ENCODE data around the gene SSH2. TPM values are rescaled to one million over a fixed set of nuclear protein-coding genes. Genes with fewer than 3 reads are reported as not detected.
"Not testable (repeated sequence)": the region's sequence is repeated elsewhere in the genome, so short reads cannot be mapped to it uniquely, and the experiment has no call there.

The SSH2 gene
- total RNA-seq, 1 experiment from 2014 or later, result 5.5 TPM

DNA sequence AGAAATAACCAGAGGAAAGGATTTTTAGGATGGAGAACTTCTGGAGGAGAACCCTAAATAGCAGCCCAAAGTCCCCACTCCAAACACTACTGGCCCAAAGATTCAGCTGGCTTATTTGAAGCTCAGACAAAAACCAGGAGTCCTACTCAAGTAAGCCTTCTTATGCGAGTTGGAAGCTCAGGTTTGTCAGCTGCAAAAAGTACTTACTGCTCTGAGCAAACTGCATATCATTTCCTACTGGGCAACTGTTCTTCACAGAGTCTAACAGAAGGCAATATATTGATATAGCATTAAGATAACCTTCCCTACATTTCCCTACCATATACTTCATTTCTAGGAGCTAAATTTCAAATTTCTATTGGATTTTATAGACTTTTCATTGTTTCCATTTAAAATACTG, 231.2 kb downstream of the SSH2 start:
- DNase-seq, result no peak
- Histone ChIP-seq H3K27me3 (ENCODE audit: control insufficient read depth, insufficient read depth, low read length) (no peaks in the 10 kb centered on the region), H3K36me3 (replicated peaks; ENCODE audit: control insufficient read depth, insufficient read depth, low read length) (no peaks in the 10 kb centered on the region), H3K4me3 (ENCODE audit: insufficient read depth, low read depth, low read length) (no peak overlapping the region)

DNA sequence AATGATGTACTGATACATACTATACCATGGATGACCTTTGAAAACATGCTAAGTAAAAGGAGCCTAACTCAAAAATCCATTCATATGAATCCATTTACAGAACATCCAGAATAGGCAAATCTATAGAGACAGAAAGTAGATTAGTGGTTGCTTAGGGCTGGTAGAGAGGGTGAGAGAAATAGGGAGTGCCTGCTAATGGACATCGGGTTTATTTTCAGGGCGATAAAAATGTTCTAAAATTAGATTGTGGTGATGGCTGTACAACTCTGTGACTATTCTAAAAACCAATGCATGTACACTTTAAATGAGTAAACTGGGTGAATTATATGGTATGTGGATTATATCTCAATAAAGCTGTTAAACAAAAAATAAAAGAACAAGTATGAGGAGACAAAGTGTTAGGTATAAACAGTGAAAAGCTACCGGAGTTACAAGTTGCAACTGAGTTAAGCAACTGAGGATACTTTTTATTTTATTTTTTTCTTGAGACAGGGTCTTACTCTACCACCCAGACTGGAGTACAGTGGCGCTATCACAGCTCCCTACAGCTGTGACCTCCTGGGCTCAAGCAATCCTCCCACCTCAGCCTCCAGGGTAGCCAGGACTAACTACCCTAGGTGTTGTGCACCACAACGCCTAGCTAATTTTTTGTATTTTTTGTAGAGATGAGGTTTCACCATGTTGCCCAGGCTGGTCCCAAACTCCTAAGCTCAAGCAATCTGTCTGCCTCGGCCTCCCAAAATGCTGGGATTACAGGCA, 231.8 kb downstream of the SSH2 start:
- DNase-seq, result no peak
- H3K4me3 ChIP-seq (ENCODE audit: insufficient read depth, low read depth, low read length), result no peak overlapping the region
- no peaks in the 10 kb centered on the region for H3K36me3 ChIP-seq (replicated peaks; ENCODE audit: control insufficient read depth, insufficient read depth, low read length)
- no peaks in the 10 kb centered on the region for H3K27me3 ChIP-seq (ENCODE audit: control insufficient read depth, insufficient read depth, low read length)

DNA sequence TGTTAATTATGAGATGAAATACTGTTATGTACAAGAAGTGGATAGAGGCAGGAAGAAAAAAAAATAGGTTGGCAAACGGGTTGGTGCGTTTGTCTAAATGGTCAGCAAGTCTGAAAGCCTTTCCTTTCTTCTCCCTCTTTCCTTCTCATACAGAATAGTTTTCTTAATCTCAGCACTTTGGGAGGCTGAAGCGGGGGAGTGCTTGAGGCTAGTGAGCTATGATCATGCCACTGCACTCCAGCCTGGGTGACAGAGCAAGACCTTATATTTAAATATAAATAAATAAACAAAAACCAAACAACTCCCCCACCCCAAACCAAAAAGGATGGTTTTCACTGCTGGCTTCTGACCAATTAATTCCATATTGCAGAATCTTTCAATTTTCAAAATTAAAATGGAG, 232.7 kb downstream of the SSH2 start:
- H3K27me3 ChIP-seq (ENCODE audit: control insufficient read depth, insufficient read depth, low read length), result no peaks in the 10 kb centered on the region
- no peak overlapping the region for H3K4me3 ChIP-seq (ENCODE audit: insufficient read depth, low read depth, low read length)
- DNase-seq, result no peak
- H3K36me3 ChIP-seq (replicated peaks; ENCODE audit: control insufficient read depth, insufficient read depth, low read length), result no peaks in the 10 kb centered on the region

DNA sequence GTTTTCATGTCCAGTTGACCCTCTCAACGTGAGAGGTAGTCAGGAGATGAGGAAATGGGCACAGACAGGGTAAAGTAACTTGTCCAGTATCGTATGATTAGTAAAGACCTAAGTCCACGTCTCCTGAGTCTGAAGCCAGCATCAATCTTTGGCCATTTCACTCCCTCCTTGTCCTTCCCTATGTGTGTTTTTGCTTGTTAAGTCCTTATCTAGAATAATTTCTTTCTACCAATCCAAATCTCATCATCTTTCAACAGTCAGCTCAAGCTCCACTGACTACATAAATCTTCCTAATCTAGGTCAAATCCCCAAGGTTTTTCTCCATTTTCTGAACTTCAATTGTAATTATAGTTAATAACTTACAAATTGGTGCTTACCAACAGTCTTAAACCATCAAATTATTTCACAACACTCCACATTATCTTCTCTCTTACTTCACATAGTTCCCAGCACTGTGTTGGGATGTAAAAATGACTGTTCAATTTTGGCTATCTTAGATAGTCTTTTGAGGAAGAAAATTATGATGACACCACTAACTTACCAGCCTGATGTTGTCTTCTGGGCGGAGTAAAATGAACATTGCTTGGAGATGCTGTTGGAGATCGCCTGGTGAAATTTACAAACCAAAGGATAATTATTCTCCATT, 235.0 kb downstream of the SSH2 start:
- Histone ChIP-seq H3K4me3 (ENCODE audit: insufficient read depth, low read depth, low read length) (no peak overlapping the region), H3K27me3 (ENCODE audit: control insufficient read depth, insufficient read depth, low read length) (no peaks in the 10 kb centered on the region), H3K36me3 (replicated peaks; ENCODE audit: control insufficient read depth, insufficient read depth, low read length) (no peaks in the 10 kb centered on the region)
- no peak for DNase-seq

DNA sequence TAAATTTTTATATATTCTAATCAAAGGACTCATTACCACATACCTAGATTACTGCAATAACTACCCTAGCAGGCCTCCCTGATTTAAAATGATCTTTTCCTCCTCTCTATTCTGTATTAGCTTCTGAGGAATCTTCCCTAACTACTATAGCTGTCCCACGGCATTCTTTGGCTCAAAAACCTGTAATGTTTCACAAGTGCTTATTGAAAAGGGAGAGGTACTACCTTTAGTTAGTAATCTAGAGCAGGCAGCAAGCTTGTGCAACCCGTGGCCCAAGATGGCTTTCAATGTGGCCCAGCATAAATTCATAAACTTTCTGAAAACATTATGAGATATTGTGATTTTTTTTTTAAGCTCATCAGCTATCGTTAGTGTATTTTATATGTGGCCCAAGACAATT, 236.3 kb downstream of the SSH2 start:
- Histone ChIP-seq H3K27me3 (ENCODE audit: control insufficient read depth, insufficient read depth, low read length) (no peaks in the 10 kb centered on the region), H3K36me3 (replicated peaks; ENCODE audit: control insufficient read depth, insufficient read depth, low read length) (no peaks in the 10 kb centered on the region), H3K4me3 (ENCODE audit: insufficient read depth, low read depth, low read length) (no peak overlapping the region)
- no peak for DNase-seq

DNA sequence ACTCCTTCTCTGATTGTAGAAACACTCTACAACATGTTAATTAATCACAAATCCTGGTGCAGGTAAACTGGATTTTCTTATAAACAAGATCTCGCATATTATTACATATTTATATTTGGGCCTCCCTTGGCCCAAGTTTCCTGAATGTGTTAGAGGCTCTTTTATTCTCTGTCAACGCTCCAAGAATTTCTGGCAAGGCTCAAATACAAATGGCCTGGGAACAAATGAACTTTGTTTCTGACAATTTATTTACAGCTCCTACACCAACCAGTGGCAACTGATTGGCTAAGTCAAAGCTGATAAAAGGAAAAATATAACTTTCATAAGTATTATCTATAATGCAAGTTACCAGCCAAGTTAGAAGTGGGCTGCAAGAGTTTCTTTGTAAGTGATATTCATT, 242.4 kb downstream of the SSH2 start:
- DNase-seq, result no peak
- Histone ChIP-seq H3K27me3 (ENCODE audit: control insufficient read depth, insufficient read depth, low read length) (no peaks in the 10 kb centered on the region), H3K36me3 (replicated peaks; ENCODE audit: control insufficient read depth, insufficient read depth, low read length) (no peaks in the 10 kb centered on the region), H3K4me3 (ENCODE audit: insufficient read depth, low read depth, low read length) (no peak overlapping the region)

DNA sequence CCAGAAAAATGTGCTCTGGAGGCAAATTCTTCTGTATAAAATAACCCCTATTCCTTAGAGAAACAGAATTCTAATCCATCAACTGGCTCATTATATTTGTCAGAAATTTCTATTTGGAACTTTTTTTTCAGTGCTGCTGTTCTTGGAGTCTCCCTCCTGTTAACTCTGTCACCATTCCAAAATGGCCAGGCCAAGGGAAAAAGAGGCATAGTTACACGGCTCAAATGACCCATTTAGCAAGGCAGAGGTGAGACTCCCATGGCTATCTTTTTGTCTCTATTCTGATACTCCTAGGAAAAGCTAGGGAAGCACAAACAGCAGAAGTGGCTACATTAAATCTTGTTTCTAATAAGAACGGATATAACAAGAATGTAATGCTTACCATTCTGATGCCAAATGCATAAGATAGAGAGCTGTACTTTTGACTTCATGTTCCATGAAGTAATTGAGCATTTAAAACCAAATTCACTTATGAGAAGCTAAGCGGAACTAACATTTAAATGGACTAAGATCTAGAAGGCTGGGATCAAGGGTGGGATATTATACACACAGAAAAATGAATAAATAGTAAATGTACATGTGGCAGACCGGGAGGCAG, 242.9 kb downstream of the SSH2 start:
- no peak for DNase-seq
- Histone ChIP-seq H3K4me3 (ENCODE audit: insufficient read depth, low read depth, low read length) (no peak overlapping the region), H3K27me3 (ENCODE audit: control insufficient read depth, insufficient read depth, low read length) (no peaks in the 10 kb centered on the region), H3K36me3 (replicated peaks; ENCODE audit: control insufficient read depth, insufficient read depth, low read length) (no peaks in the 10 kb centered on the region)

DNA sequence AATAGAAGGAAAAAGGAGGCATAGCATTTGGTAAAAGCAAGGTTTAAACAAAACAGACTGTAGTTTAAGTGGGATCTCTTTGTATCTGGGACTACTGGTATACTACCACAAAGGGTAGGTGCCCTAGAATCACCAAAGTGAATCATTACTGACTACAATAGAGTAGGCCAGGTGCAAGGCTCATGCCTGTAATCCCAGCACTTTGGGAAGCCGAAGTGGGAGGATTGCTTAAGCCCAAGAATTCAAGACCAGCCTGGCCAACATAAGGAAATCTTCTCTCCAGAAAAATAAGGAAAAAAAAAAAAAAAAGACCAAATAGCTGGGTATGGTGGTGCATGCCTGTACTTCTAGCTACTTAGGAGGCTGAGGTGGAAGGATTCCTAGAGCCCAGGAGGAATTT, 246.5 kb downstream of the SSH2 start:
- Histone ChIP-seq H3K27me3 (ENCODE audit: control insufficient read depth, insufficient read depth, low read length) (no peaks in the 10 kb centered on the region), H3K36me3 (replicated peaks; ENCODE audit: control insufficient read depth, insufficient read depth, low read length) (no peaks in the 10 kb centered on the region), H3K4me3 (ENCODE audit: insufficient read depth, low read depth, low read length) (no peak overlapping the region)
- no peak for DNase-seq

DNA sequence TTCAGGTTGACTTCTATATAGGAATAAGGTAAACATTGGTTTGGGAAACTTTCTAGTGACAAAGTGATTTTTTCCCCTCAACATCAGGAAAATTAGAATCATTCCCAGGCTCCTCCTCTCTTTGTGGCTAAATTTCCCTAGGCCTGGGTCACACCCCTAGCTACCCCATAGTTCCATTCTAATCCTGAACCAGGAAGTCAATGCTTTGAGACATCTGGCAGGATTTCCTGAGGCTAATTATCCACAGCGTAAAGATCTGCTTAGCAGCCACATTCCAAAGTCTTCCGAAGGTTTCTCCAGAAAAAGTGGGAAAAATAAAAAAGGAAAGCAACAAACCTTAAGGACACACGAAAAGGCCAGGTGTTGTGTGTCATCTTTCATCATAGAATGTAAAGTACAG, 247.0 kb downstream of the SSH2 start:
- peak; percentile 13 for DNase-seq
- Histone ChIP-seq H3K36me3 (replicated peaks; ENCODE audit: control insufficient read depth, insufficient read depth, low read length) (no peaks in the 10 kb centered on the region), H3K27me3 (ENCODE audit: control insufficient read depth, insufficient read depth, low read length) (no peaks in the 10 kb centered on the region), H3K4me3 (ENCODE audit: insufficient read depth, low read depth, low read length) (no peak overlapping the region)

DNA sequence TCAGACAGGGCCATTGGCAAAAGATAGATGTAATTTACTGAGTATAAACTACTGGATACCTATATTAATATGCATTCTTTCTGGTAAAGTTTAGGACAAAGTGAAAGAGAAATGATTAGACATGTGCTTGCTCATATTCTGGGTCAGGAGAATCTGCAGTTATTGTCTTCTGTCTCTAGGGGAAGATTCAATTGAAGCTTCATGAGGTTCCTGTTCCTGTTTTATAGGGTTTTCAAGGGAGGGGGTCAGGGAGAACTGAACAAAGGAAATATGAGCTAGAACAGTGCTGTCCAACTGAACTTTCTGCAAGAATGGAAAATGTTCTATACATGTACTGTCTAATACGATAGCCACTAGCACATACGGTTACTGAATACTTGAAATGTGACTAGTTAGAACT, 248.0 kb downstream of the SSH2 start:
- no peaks in the 10 kb centered on the region for H3K36me3 ChIP-seq (replicated peaks; ENCODE audit: control insufficient read depth, insufficient read depth, low read length)
- H3K27me3 ChIP-seq (ENCODE audit: control insufficient read depth, insufficient read depth, low read length), result no peaks in the 10 kb centered on the region
- H3K4me3 ChIP-seq (ENCODE audit: insufficient read depth, low read depth, low read length), result no peak overlapping the region
- no peak for DNase-seq

DNA sequence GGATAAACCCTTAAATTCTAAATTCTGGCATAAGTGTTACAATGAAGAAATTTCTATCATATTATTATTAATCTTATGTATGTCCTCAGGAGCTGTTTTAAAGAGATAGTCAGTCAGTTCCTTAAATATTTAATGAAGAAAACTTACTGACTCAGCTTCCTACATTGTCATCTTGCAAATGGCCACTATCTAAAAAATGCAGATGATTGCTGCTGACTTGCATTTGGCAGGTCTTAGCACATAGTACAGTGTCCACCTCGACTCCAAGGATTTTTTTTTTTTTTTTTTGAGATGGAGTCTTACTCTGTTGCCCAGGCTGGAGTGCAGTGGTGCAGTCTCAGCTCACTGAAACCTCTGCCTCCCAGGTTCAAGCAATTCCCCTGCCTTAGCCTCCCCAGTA, 252.2 kb downstream of the SSH2 start:
- H3K4me3 ChIP-seq (ENCODE audit: insufficient read depth, low read depth, low read length), result no peak overlapping the region
- no peaks in the 10 kb centered on the region for H3K36me3 ChIP-seq (replicated peaks; ENCODE audit: control insufficient read depth, insufficient read depth, low read length)
- no peak for DNase-seq
- no peaks in the 10 kb centered on the region for H3K27me3 ChIP-seq (ENCODE audit: control insufficient read depth, insufficient read depth, low read length)

DNA sequence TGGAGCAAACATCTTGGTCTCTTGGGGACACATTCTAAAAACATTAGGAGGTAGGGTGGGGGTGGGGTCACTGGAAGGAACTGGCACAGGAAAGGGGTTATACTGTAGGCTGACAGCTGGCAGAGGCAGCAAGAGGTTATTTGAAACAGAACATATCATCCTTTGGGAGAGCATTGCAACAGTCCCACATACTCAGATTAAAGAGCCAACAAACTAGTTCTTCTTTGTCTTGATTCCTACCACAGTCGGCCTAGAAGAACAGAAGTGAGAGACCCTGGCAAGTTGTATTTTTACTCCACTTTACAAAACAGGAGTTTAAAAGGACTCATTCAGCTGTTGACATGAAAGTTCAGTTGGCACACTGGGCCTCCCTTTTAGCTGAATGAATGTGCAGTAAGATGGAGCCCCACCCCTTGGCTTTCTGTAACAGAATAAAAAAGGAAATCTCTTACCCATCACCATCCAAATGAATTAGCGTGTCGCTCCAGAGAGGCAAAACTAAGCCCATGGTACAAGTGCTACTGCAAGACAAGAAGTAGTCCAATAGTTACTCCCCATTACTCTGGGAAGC, 252.7 kb downstream of the SSH2 start:
- Histone ChIP-seq H3K36me3 (replicated peaks; ENCODE audit: control insufficient read depth, insufficient read depth, low read length) (no peaks in the 10 kb centered on the region), H3K27me3 (ENCODE audit: control insufficient read depth, insufficient read depth, low read length) (no peaks in the 10 kb centered on the region), H3K4me3 (ENCODE audit: insufficient read depth, low read depth, low read length) (no peak overlapping the region)
- DNase-seq, result peak; percentile 10

DNA sequence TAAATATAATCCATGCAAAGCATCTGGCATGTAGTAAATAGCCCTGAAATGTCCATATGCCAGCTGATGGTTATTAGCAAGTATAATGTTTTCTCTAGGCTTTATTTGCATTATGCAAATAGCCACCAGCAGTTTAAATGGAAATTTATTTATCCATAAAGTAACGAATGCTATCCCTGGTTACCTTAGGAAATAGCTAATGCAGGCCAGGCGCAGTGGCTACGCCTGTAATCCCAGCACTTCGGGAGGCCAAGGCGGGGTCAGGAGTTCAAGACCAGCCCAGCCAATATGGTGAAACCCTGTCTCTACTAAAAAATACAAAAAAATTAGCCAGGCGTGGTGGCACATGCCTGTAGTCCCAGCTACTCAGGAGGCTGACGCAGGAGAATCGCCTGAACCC, 254.1 kb downstream of the SSH2 start:
- H3K4me3 ChIP-seq (ENCODE audit: insufficient read depth, low read depth, low read length); DNase-seq; H3K36me3 ChIP-seq (replicated peaks; ENCODE audit: control insufficient read depth, insufficient read depth, low read length); H3K27me3 ChIP-seq (ENCODE audit: control insufficient read depth, insufficient read depth, low read length): not testable (repeated sequence)

DNA sequence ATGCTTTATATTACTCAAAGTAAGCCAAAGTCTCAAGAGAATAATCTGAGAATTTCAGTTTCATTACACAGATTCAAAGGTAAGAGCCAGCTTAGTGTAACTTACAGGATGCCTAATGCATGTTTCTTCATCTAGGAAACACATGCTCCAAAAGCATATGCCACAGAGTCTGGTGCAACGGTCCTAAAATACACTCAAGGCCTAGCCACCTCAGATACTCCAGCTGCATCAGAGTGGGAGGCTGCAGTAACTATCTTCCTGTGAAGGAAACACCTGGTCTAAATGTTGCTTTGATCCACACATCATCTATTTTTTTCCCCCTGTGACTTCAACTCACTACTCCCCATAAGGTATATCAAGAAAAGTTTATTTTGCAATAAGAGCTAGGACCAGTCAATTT, 255.7 kb downstream of the SSH2 start:
- no peaks in the 10 kb centered on the region for H3K27me3 ChIP-seq (ENCODE audit: control insufficient read depth, insufficient read depth, low read length)
- DNase-seq, result no peak
- H3K4me3 ChIP-seq (ENCODE audit: insufficient read depth, low read depth, low read length), result no peak overlapping the region
- H3K36me3 ChIP-seq (replicated peaks; ENCODE audit: control insufficient read depth, insufficient read depth, low read length), result peaks cover 3% of the 10 kb centered on the region

DNA sequence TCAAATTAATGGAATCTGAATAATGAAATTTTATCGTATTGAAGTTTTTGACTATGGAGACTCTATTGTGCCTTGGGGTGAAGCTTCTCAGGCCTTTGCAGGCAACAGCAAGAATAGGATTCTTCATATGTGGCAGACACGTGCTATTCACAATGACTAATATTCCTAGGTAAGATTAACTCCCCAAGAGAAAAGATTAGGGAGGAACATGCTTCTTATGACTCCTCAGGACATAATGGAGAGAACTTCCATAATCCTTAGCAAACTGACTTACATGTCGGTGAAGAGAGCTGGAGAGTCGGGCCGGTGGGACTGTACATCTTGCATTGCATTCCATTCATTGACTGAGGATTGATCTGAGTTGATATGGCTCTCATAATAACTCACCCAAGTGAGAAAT, 258.4 kb downstream of the SSH2 start:
- peaks cover 3% of the 10 kb centered on the region for H3K36me3 ChIP-seq (replicated peaks; ENCODE audit: control insufficient read depth, insufficient read depth, low read length)
- no peak overlapping the region for H3K4me3 ChIP-seq (ENCODE audit: insufficient read depth, low read depth, low read length)
- H3K27me3 ChIP-seq (ENCODE audit: control insufficient read depth, insufficient read depth, low read length), result no peaks in the 10 kb centered on the region
- no peak for DNase-seq
